NT2/D1 (cell line): ENCODE measurements around the gene LRP10.

Source experiments
- DNase-seq: peaks from one replicate; pipeline ENCODE4 v3.0.0-alpha.2; 2011; ENCODE audit warnings: low read depth, low spot score
- H3K27me3 ChIP-seq: 2 replicates; pipeline ENCODE4 v1.6.0; 2011; ENCODE audit warnings: mild to moderate bottlenecking; ENCODE audit not compliant: insufficient read length, insufficient read depth
- H3K36me3 ChIP-seq: 2 replicates; pipeline ENCODE4 v1.6.1; 2011; ENCODE audit warnings: mild to moderate bottlenecking, low read length, mixed read lengths; ENCODE audit not compliant: insufficient read depth, insufficient read length
- H3K4me1 ChIP-seq: 2 replicates; pipeline ENCODE4 v1.5.1; 2011; ENCODE audit not compliant: insufficient read depth, insufficient read length
- H3K4me3 ChIP-seq: 2 replicates; pipeline ENCODE4 v1.5.1; 2011; ENCODE audit warnings: low read depth; ENCODE audit not compliant: insufficient read length
- H3K9ac ChIP-seq: 2 replicates; pipeline ENCODE4 v1.6.0; 2011; ENCODE audit warnings: low read depth; ENCODE audit not compliant: insufficient read length
- H3K9me3 ChIP-seq: 2 replicates; pipeline ENCODE4 v1.5.1; 2011; ENCODE audit warnings: mild to moderate bottlenecking, low read length; ENCODE audit not compliant: insufficient read depth
- SUZ12 ChIP-seq: IDR thresholded peaks from 2 replicates; pipeline ENCODE4 v1.6.1; 2011; ENCODE audit not compliant: insufficient read length, insufficient read depth; ENCODE audit errors: extremely low read depth
- YY1 ChIP-seq: IDR thresholded peaks from 2 replicates; pipeline ENCODE4 v1.6.1; 2011; ENCODE audit not compliant: insufficient read length, insufficient read depth
- ZNF274 ChIP-seq: IDR thresholded peaks from 2 replicates; pipeline ENCODE4 v1.6.1; 2011; ENCODE audit warnings: mild to moderate bottlenecking, low read depth, low read length

The LRP10 gene

GRCh38 chr14:22888662-22889061 is 17.1 kb downstream of the LRP10 start:
- Histone ChIP-seq H3K27me3 (peaks cover 22% of the 10 kb centered on the region), H3K9ac (no peak overlapping the region), H3K36me3 (no peaks in the 10 kb centered on the region), H3K4me3 (no peak overlapping the region), H3K9me3 (no peaks in the 10 kb centered on the region), H3K4me1 (peaks cover 27% of the 10 kb centered on the region)
- no peak for DNase-seq
- TF ChIP-seq ZNF274 (no peak), SUZ12 (no peak), YY1 (no peak)

- no peak overlapping the region for H3K4me3 ChIP-seq
- H3K27me3 ChIP-seq = peaks cover 11% of the 10 kb centered on the region
- DNase-seq = no peak
- TF ChIP-seq YY1 (no peak), ZNF274 (no peak), SUZ12 (no peak)
- peaks cover 17% of the 10 kb centered on the region for H3K4me1 ChIP-seq
- no peaks in the 10 kb centered on the region for H3K9me3 ChIP-seq
- no peak overlapping the region for H3K9ac ChIP-seq
- H3K36me3 ChIP-seq = no peaks in the 10 kb centered on the region
These were observed 18.9 kb downstream of the LRP10 start for GRCh38 chr14:22890416-22890815.

GRCh38 chr14:22892488-22892887 is 20.9 kb downstream of the LRP10 start:
- Histone ChIP-seq H3K4me1 (peaks cover 10% of the 10 kb centered on the region), H3K9ac (no peak overlapping the region), H3K27me3 (peaks cover 23% of the 10 kb centered on the region), H3K4me3 (no peak overlapping the region), H3K36me3 (no peaks in the 10 kb centered on the region), H3K9me3 (no peaks in the 10 kb centered on the region)
- no peak for DNase-seq
- TF ChIP-seq ZNF274 (no peak), SUZ12 (no peak), YY1 (no peak)

- TF ChIP-seq YY1 (no peak), SUZ12 (no peak), ZNF274 (no peak)
- Histone ChIP-seq H3K27me3 (peaks cover 34% of the 10 kb centered on the region), H3K36me3 (no peaks in the 10 kb centered on the region), H3K9ac (no peak overlapping the region), H3K4me3 (no peak overlapping the region), H3K9me3 (no peaks in the 10 kb centered on the region), H3K4me1 (peaks cover 5% of the 10 kb centered on the region)
- DNase-seq = no peak
These were observed 22.2 kb downstream of the LRP10 start for GRCh38 chr14:22893706-22894105.

GRCh38 chr14:22895402-22895801 is 23.9 kb downstream of the LRP10 start:
- H3K4me3 ChIP-seq = no peak overlapping the region
- TF ChIP-seq ZNF274 = no peak
- no peak for TF ChIP-seq YY1
- no peak for TF ChIP-seq SUZ12
- peaks cover 12% of the 10 kb centered on the region for H3K4me1 ChIP-seq

GRCh38 chr14:22896356-22896755 is 24.8 kb downstream of the LRP10 start:
- no peak for TF ChIP-seq ZNF274
- no peak for TF ChIP-seq YY1
- no peak for TF ChIP-seq SUZ12
- Histone ChIP-seq H3K27me3 (peaks cover 36% of the 10 kb centered on the region), H3K9me3 (no peaks in the 10 kb centered on the region), H3K4me3 (no peak overlapping the region), H3K4me1 (peaks cover 12% of the 10 kb centered on the region), H3K36me3 (peaks cover 13% of the 10 kb centered on the region), H3K9ac (no peak overlapping the region)
- no peak for DNase-seq

More at GRCh38 chr14:22895402-22895801, 23.9 kb downstream of the LRP10 start:
- Histone ChIP-seq H3K9me3 (no peaks in the 10 kb centered on the region), H3K36me3 (peaks cover 4% of the 10 kb centered on the region), H3K27me3 (peaks cover 36% of the 10 kb centered on the region), H3K9ac (no peak overlapping the region)
- DNase-seq = no peak

GRCh38 chr14:22896760-22897159 is 25.2 kb downstream of the LRP10 start:
- Histone ChIP-seq H3K9ac (no peak overlapping the region), H3K9me3 (no peaks in the 10 kb centered on the region), H3K36me3 (peaks cover 17% of the 10 kb centered on the region), H3K4me1 (peaks cover 12% of the 10 kb centered on the region), H3K27me3 (peaks cover 36% of the 10 kb centered on the region), H3K4me3 (no peak overlapping the region)
- no peak for DNase-seq
- no peak for TF ChIP-seq ZNF274
- no peak for TF ChIP-seq SUZ12
- no peak for TF ChIP-seq YY1

- no peak overlapping the region for H3K9ac ChIP-seq
- peaks cover 23% of the 10 kb centered on the region for H3K36me3 ChIP-seq
- TF ChIP-seq YY1 (no peak), ZNF274 (no peak), SUZ12 (no peak)
- no peaks in the 10 kb centered on the region for H3K9me3 ChIP-seq
- no peak for DNase-seq
- H3K4me3 ChIP-seq = no peak overlapping the region
- H3K4me1 ChIP-seq = peaks cover 11% of the 10 kb centered on the region
- peaks cover 36% of the 10 kb centered on the region for H3K27me3 ChIP-seq
These were observed 25.8 kb downstream of the LRP10 start for GRCh38 chr14:22897357-22897756.
